ENCODE data around the gene PPP1R36.

DNA sequence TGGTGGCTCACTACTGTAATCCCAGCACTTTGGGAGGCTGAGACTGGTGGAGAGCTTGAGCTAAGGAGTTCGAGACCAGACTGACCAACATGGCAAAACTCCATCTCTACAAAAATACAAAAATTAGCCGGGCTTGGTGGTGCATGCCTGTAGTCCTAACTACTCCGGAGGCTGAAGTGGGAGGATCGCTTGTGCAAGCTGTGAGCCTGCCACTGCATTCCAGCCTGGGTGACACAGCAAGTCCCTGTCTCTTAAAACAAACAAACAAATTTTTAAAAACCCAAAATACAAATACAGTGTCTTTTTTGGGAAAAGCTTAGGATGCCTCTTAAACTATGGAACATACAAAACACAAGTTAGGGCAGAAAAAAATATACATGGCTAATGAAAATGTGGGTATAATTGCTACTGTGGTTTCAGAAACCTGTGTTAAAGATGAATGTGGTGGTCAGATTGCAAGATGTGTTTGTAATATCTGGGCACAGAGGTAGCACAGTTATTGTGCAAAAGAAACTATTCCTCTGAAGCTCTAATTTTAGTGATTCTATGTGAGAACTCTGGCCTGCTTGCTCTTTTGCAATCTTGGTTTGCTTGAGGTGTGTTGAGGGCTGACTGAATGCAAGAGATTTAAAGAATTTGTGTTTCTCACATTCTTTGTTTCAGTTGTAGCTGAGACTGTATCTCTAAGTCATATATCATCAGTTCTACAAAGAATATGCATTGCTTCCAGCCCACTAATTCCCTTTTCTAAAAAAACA, 13.1 kb upstream of the PPP1R36 start:
- TF ChIP-seq, protein P1, sequence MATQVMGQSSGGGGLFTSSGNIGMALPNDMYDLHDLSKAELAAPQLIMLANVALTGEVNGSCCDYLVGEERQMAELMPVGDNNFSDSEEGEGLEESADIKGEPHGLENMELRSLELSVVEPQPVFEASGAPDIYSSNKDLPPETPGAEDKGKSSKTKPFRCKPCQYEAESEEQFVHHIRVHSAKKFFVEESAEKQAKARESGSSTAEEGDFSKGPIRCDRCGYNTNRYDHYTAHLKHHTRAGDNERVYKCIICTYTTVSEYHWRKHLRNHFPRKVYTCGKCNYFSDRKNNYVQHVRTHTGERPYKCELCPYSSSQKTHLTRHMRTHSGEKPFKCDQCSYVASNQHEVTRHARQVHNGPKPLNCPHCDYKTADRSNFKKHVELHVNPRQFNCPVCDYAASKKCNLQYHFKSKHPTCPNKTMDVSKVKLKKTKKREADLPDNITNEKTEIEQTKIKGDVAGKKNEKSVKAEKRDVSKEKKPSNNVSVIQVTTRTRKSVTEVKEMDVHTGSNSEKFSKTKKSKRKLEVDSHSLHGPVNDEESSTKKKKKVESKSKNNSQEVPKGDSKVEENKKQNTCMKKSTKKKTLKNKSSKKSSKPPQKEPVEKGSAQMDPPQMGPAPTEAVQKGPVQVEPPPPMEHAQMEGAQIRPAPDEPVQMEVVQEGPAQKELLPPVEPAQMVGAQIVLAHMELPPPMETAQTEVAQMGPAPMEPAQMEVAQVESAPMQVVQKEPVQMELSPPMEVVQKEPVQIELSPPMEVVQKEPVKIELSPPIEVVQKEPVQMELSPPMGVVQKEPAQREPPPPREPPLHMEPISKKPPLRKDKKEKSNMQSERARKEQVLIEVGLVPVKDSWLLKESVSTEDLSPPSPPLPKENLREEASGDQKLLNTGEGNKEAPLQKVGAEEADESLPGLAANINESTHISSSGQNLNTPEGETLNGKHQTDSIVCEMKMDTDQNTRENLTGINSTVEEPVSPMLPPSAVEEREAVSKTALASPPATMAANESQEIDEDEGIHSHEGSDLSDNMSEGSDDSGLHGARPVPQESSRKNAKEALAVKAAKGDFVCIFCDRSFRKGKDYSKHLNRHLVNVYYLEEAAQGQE (IDR thresholded peaks at IDR 0.05; ENCODE audit: insufficient read depth in 1 of 2, low read depth in 2 of 2, low read length in 2 of 2): no peak
- no peak for TF ChIP-seq POLR2AphosphoS5 (IDR thresholded peaks at IDR 0.05; ENCODE audit: low read depth, low read length)
